CD4-positive, alpha-beta T cell treated with Interleukin-15 for 1 hour (primary cell): ENCODE measurements around the gene KRTAP10-7.
"Not testable (repeated sequence)": the region's sequence is repeated elsewhere in the genome, so short reads cannot be mapped to it uniquely, and the experiment has no call there.

Experiments
- DNase-seq: peaks from one replicate; pipeline ENCODE4 v3.0.0-alpha.2; 2020

KRTAP10-7 gene

DNA sequence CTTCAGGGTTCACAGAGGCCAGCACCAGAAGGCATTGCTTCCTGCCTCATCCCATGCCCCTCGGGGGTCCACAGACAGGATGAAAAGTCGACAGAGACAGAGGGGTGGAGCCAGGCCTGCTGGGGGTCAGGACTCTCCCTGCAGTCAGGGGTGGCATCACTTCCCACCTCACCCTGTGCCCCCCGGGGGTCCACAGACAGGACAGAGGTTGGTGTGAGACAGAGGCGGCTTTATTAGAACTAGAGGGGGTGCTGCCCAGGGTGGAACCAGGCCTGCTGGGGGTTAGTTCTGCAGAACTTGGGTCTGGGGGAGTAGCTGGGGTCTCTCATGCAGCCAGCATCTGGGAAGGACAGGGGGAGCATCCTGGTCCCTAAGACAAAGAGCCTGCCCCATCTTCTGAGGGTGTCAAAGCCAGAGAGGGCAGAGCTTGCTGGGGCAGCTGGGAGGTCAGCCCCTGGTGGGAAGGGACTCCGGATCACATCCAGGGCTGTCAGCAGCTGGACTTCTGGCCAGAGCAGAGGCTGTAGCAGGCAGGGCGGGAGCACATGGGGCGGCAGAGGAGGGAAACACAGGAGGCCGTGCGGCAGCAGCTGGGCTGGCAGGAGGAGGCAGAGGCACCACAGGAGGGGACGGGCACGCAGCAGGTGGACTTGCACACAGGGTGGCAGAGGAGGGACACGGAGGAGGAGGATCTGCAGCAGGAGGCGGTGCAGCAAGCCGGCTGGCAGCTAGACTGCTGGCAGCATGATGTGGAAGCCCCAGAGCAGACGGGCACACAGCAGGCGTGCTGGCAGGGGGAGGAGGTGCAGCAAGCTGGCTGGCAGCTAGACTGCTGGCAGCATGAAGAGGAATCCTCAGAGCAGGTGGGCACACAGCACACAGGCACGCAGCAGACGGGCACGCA, 9.2 kb upstream of the KRTAP10-7 start:
- DNase-seq, result not testable (repeated sequence)

DNA sequence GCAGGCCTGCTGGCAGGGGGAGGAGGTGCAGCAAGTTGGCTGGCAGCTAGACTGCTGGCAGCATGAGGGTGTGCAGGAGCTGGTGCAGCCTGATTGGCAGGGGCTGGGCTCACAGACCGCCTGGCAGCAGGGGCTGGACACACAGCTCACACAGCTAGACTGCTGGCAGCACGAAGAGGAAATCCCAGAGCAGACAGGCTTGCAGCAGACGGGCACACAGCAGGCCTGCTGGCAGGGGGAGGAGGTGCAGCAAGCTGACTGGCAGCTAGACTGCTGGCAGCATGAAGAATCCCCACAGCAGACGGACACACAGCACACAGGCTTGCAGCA, 8.6 kb upstream of the KRTAP10-7 start:
- DNase-seq, result not testable (repeated sequence)

DNA sequence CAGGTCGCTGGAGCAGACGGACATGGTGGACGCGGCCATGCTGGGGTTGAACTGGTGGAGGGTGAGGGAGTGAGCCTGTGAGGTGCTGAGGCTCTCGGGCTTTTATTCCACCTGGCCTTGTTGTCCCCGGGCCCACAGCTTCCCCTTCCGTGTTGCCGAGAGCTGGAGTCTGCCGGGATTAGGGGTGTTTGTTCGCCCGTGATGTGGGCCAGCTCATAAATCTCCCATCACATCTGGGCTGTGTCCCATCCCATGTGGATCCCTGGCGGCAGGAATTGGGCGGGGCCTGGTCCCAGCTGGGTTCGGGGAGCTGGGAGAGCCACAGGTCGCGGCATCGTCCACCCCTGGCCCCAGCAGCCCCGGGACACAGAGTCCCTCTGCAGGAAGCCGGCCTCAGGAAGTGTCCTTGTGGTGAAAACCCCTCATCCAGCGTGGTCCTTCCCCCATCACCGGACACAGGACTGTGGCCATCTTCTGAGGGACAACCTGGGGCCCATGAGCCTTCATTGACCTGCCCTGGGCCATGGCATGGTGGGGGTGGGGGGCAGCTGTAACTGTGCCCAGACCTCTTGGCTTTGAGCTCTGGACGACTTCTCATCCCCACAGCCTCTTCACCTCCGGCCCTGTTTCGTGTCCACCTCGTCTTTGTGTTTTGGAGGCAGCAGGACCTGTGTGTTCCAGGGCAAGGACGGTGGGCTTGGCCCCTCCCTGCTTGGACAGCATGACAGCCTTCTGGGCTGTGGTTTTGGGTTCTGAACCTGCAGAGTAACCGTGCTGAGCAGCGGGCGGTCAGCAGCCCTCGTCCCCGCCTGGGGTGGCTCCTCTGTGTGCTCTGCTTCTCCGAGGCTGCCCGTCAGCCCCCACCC, 7.7 kb upstream of the KRTAP10-7 start, which contains the start of gene KRTAP10-6:
Gene KRTAP10-6 (minus strand): TSS at position 60 of the 866 bp plus-strand sequence. CDS start 21 bp downstream, at position 39.
- DNase-seq, result no peak

DNA sequence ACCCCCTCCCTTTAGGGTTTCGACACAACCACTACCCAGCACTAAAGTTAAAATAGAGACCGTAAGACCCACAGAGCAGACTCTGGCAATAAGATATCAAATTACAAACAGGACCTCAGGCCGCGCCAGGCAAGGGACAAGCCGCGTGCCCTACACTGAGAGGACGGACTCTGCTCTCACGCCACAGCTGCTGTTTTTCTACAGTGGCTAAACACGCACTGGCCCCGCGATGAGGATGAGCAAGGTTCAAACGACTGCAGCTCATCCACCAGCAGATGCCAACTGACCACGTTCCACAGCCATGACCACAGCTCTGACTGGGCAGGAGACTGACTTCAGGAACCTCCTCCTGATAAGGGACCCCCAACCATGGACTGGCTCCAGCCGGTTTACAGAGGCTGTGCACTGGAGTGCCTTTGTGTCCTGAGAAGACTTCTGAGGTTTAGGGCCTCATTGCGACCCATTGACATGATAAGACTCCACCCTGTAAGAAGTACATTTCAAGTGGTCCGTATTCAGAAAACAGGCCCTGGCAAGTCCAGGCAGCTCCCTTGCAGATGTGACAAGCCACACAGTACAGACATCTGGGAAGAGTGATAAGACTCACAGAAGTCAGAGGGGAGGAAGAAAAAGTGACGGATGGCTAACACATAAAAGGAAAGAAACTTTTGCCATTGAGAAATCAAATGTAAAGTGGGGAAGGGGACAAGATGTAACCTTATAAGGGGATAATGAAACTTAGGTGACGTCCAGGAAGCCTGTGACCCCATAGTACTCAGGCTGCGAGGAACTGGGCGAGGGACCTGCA, 6.6 kb upstream of the KRTAP10-7 start:
- DNase-seq, result no peak

DNA sequence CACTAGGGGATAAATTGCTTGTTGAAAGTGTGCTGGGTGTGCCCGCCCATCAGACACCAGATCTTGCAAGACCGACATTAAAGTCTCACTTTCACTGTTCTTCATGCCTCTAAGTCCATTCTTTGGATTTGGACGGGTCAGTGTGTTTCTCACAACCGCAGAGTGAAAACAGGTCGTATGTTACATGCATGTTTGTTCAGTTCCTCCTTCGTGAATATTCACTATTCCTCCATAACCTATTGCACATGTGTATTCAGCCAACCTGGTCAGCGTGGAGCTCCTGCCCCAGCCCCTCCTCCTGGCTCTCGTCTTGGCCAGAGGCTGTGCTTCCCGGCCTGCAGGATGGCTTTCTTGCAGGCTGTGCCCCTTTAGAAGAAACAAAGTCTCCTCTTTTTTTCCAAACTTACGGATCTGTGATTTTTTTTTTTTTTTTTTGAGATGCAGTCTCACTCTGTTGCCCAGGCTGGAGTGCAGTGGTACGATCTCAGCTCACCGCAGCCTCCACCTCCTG, 5.9 kb upstream of the KRTAP10-7 start:
- no peak for DNase-seq

DNA sequence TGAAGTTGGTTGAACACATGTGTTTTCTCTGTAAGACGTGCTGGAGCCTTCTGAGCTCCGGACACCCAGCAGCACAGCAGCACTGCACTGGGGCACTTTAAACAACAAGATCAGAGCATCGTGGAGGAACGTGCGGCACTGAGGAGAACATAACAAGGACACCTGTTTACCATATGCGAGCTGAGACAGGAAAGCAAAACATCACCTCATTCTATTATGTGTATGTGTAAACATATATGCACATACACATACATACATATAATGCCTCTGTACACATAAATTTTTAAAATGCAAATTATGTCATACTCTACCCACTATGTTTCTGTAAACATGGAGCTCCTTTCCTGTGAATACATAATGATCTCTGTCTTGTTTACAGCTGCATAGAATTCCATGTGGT, 4.9 kb upstream of the KRTAP10-7 start:
- no peak for DNase-seq

DNA sequence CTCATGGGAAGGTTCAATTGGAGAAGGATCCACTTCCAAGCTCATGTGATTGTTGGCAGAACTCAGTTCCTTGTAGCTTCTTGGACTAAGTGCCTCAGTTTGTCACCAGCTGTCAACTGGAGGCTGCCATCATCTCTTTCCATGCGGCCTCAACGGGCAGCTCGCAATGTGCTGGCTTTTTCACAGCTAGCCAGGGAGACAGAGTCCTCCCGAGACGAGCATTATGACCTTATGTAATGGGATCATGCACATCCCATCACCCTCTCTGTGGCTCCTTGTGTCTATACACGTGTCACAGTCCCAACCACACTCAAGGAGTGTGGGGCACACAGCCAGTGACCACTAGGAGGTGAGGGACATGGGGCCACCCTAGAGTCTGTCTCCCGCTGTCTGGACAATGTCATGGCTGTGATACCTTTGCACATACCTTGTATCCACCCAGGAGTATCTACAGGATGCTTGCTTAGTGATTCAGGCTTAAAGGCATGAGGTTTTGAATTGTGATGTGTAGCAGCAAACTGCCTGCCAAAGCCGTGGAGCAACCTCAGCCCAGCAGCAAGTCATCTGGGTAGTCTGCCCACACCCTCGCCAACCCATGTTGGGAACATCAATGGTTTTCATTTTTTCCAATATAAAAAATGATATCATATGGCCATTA, 4.2 kb upstream of the KRTAP10-7 start:
- no peak for DNase-seq

DNA sequence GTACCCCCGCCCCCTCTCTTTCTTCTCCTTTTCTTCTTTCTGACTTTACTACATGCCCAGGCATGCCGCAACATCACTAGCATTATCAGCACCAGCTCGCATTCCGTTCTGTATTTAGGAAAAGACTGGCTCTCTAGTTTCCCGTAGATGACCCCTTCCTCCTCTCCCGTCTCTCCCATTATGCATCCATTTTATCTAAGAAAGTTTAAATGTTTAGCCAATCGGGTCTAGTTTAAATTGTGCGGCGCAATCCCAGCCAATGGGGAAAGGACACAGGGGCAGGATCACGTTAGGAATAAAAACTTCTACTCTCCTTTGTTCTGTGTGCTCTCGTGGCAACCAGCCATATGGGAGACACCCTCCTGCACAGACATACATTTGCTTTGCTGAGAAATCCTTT, 2.3 kb upstream of the KRTAP10-7 start:
- DNase-seq, result no peak

DNA sequence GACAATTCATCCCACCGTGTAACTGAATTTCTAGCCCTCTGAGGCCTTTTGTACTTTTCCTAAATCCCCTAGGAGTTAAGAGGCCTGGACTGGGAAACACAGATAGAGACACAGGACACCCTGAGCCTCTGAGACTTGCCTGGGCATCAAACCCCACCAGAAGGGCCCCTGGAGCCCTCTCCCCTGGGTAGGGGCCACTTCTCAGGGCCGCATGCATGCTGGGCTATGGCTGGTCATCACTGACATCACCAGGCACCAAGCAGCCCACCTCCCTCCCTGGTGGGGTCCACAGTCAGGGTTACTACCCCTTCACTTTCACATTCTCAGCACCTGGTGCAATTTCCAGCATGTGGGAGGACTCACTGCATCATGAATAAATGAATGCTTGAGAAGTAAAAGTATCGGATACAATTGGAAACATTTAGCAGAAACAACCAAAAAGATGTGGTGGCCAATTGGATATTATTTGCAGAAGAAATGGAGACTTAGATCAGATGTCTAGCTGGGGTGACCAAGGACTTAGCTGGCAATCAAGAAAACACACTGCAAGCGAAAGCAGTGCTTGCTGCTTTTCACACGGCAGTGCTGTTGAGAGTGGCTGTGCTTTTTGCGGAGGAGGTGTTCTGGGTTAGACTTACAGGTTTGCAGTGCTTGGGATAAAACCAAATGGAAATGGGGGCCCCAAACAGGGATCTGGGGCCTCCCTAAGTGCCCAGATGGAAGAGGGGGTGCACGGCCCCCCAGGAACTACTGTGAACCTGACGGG, 950 bp upstream of the KRTAP10-7 start:
- no peak for DNase-seq

DNA sequence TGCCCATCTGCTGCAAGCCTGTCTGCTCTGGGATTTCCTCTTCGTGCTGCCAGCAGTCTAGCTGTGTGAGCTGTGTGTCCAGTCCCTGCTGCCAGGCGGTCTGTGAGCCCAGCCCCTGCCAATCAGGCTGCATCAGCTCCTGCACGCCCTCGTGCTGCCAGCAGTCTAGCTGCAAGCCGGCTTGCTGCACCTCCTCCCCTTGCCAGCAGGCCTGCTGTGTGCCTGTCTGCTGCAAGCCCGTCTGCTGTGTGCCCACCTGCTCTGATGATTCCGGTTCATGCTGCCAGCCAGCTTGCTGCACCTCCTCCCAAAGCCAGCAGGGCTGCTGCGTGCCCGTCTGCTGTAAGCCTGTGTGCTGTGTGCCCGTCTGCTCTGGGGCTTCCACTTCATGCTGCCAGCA, 694 bp downstream of the KRTAP10-7 start:
- DNase-seq, result not testable (repeated sequence)

DNA sequence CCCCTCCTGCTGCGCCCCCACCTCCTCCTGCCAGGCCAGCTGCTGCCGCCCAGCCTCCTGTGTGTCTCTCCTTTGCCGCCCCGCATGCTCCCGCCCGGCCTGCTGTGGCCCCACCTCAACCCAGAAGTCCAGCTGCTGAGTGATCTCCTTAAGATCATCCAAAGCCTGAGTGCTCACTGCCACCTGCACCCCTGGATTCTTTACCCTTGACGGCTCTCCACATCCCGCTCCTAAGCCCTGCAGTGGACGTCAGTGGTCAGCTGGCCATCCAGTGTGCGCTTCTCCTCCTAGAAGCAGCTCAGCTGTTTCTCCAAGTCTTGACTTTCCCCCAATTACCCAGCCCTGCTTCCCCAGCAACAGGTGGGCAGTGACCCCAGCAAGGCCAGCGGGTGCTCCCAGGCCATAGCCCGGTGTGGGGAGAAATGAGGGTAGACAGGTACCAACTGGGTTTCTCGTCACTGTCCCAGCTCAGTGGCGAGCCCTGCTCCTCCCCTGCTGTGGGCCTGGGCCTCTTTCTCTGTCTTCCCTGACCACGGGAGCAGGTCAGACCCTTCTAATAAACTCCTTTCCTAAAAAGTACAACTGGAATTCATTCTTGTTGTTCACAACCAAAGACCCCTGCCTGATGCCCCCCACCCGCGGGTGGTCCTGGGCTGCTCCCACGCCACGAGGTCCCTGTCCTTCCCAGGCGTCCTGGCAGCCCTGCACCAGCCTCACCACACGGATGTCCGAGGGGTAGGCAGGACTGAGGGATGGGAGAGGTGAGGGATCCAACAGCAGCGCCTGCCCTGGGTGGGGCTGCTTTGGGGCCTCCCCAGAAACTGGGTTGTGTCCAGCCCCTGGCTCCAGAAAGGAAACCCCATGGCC, 1.4 kb downstream of the KRTAP10-7 start:
- DNase-seq, result no peak

DNA sequence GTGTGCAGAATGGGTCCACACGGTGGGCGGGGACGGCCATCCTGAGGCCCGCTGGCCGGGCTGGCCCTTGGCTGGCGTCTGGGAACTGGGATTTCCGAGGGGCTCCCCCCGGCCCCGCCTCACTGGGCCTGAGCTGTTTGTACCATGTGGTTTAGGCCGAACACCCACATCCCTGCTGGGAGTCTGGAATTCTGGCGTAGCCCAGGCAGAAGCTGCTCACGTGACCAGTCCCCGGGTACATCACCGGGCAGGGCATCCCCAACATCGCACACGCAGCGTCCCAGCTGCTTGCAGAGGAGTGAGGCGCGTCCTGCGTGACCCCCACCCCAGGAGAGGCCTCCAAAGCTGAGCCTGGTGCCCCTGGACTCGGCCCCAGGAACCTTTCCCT, 2.1 kb downstream of the KRTAP10-7 start:
- no peak for DNase-seq

DNA sequence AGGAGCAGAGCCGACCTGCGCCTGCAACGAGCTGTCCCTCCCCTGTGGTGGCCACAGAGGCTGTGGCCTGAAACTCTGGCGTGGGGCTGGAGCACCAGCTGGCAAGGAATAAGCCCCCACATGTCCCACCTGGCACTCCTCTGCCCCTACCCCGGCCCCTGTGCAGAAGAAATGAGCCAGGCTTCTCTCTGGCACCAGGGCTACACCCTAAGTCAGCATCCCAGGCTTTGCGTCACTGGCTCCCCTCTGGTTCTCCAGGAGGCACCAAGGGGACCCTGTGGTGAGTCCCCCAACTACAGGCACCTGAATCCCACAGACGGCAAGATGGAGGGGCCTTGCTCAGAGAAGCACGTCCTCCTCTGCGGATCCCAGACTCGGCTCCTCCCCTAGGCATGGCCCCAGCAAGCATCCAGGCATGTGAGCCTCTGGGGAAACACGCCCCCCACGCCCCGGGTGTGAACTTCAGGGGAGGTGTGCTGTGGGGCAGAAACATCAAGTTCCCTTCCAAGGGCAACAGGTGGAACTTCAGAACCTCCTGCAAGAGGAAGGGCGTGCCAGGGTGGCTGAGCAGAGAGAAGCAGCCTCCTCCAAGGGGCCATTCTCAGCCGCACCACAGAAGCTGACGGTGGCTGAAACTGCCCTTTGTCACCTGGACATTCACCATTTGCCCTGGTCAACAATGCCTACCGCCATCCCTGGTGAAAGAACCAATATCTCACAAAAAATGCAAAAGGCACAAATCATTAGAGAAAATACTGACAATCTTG, 2.9 kb downstream of the KRTAP10-7 start:
- DNase-seq, result no peak

DNA sequence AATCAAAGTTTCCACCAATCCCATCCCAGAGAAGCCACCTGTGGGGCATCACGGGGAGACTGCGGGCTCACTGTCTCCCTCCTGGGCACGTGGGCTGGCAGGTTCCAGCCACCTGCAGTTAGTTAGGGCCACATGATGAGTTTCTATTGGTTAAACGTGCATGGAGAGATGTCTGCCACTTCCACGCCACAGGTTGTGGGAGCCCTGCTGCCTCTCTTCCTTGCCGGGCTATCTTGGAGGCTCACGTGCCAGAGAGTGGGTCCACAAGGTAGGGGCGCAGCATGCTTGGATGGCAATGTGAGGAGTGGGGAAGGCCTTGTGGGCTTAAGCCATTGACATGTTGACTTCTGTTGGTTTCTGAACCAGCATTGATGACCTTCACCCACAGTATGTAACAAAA, 3.5 kb downstream of the KRTAP10-7 start:
- DNase-seq, result no peak

DNA sequence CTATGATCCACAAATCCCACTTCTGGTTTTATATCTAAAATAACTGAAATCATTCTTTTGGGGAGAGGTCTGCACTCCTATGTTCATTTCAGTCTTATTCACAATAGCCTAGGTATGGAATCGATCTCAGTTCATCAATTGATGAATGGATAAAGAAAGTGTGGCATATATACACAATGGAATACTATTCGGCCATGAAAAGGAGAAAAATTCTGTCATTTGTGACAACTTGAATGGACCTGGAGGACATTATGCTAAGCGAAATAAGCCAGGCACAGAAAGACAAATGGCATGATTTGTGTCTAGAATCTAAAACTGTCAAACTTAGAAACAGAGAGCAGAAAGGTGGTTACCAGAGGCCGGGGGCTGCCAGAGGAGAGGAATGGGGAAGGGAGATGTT, 6.1 kb downstream of the KRTAP10-7 start:
- no peak for DNase-seq

DNA sequence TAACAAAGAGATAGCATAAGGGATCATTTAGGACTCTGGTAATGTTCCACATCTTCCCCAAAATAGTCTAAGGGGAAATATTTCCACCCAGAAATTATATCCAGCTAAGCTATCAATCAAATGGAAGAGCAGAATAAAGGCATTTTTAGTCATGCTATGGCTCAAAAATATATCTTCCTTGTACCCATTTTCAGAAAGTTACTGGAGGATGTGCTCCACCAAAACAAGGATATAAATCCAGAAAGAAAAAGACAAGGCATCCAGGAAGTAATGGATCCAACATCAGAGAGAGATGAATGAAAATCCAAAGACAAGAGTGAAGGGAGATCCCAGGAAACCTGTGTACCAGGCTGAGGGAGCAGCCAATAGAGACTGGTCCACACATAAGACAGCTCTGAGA, 8.8 kb downstream of the KRTAP10-7 start:
- DNase-seq, result no peak

DNA sequence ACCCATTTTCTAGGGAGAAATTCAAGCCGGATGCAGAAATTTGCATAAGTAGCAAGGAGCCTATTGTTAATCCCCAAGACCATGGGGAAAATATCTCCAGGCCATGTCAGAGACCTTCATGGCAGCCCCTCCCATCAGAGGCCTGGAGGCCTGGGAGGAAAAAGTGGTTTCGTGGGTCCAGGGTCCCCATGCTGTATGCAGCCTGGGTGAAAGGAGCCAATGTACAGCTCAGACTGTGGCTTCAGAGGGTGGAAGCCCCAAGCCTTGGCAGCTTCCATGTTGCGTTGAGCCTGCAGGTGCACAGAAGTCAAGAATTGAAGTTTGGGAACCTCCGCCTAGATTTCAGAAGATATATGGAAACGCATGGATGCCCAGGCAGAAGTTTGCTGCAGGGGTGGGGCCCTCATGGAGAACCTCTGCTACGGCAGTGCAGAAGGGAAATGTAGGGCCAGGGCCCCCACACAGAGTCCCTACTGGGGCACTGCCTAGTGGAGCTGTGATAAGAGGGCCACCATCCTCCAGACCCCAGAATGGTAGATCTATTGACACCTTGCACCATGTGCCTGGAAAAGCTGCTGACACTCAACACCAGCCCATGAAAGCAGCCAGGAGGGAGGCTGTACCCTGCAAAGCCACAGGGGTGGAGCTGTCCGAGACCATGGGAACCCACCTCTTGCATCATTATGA, 9.9 kb downstream of the KRTAP10-7 start:
- DNase-seq, result not testable (repeated sequence)

DNA sequence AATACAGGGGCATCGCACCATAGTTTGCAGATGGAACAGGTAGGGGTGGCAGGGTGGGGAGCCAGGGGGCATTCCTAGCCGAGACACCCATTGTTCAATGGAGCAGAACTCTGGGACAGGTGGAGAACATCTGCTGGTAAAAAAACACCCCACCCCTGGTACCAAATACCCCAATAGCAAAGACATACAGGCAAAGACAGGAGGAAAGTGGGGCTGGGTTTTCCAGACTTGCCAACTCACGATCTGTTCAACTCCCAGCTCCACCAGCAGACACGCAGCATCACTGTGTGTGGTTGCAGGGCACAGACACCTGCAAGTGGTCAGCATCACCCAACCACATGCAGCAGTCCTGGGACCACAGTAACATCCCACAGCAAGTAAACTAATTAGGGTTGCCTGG, 11.2 kb downstream of the KRTAP10-7 start:
- DNase-seq, result no peak

DNA sequence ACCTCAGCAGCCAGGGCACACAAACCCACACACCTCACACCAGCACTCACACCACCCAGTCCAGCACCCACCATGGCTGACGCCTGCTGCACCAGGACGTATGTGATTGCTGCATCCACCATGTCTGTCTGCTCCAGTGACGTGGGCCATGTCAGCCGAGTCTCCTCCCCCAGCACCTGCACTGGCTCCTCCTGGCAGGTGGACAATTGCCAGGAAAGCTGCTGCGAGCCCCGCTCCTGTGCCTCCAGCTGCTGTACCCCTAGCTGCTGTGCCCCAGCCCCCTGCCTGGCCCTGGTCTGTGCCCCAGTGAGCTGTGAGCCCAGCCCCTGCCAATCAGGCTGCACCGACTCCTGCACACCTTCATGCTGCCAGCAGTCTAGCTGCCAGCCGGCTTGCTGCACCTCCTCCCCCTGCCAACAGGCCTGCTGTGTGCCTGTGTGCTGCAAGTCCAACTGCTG, 11.7 kb downstream of the KRTAP10-7 start, which contains the start of gene KRTAP10-8:
Gene KRTAP10-8 (plus strand): TSS at position 51 of the 458 bp plus-strand sequence. CDS start 22 bp downstream, at position 73.
- DNase-seq, result no peak
